Testis (tissue), 3 donors: ENCODE data around the gene LHFPL5. TPM values are rescaled to one million over a fixed set of nuclear protein-coding genes. Genes with fewer than 3 reads are reported as not detected.

Experiments
- DNase-seq: peaks from one replicate; pipeline ENCODE4 v3.0.0-alpha.2; 2019
- H3K27ac ChIP-seq, 2 donors: fragments of 200-600 bp; sonication (generic); one replicate each; pipeline ENCODE4 v1.5.1; 2019
- H3K27me3 ChIP-seq: fragments of 200-600 bp; sonication (generic); one replicate; pipeline ENCODE4 v1.5.1; 2019
- H3K36me3 ChIP-seq: fragments of 200-600 bp; sonication (generic); one replicate; pipeline ENCODE4 v1.5.1; 2017; ENCODE audit warnings: low read depth; ENCODE audit errors: missing control alignments
- H3K4me1 ChIP-seq: fragments of 200-600 bp; sonication (generic); one replicate; pipeline ENCODE4 v1.5.1; 2019
- H3K4me3 ChIP-seq, 2 donors: fragments of 200-600 bp; sonication (generic); one replicate each; pipeline ENCODE4 v1.5.1; 2017 to 2019
- H3K9me3 ChIP-seq: fragments of 200-600 bp; sonication (generic); one replicate; pipeline ENCODE4 v1.5.1; 2017
- CTCF ChIP-seq, 3 experiments: fragments of 450-650 bp in 2 of 3; fragments of 200-600 bp in 1 of 3; sonication (generic) in 1 of 3; IDR thresholded peaks; one replicate each; pipeline ENCODE4 v1.5.1; 2016 to 2019; ENCODE audit warnings: antibody characterized with exemption in 3 of 3, mild to moderate bottlenecking in 2 of 3, moderate library complexity in 1 of 3
- POLR2A ChIP-seq: fragments of 450-650 bp; IDR thresholded peaks from one replicate; pipeline ENCODE4 v1.6.1; 2017; ENCODE audit warnings: antibody characterized with exemption, mild to moderate bottlenecking, moderate library complexity
- WGBS, 2 donors: methylation state at CpG; one replicate each; pipeline ENCODE4 v1.1.5; 2018; 5-methylcytosine and 5-hydroxymethylcytosine counted together
- intact Hi-C: fragments of 100-400 bp; cut with DNase I; formaldehyde crosslinking; loops from one replicate; pipeline ENCODE4 v1.15.1; 2023; ENCODE audit warnings: low total_unique reads
- polyA plus RNA-seq: library from polyadenylated mRNA; stranded (reverse); fragments of 350-450 nt; fragmentation: Illumina TruSeq; extraction: RNeasy Lipid Tissue Mini Kit (QIAGEN cat#74804); gene quantifications from one replicate; pipeline ENCODE4 v1.2.3, GENCODE V29; 2014; ENCODE audit warnings: low read depth, low replicate concordance; ENCODE audit not compliant: insufficient read depth
- total RNA-seq, 2 donors: library from RNA; depleted of rRNA; stranded (reverse); fragments of >200 nt; gene quantifications; one replicate each; pipeline ENCODE4 v1.2.3, GENCODE V29; 2016

The LHFPL5 gene
- total and polyA plus RNA-seq, 3 donors from 2014 or later = 0.24 to 0.50 TPM; not detected in 1

- H3K27ac ChIP-seq = no peak overlapping the region
- no peaks in the 10 kb centered on the region for H3K9me3 ChIP-seq
- H3K4me1 ChIP-seq = peaks cover 5% of the 10 kb centered on the region
- no peaks in the 10 kb centered on the region for H3K27me3 ChIP-seq
- no peak for DNase-seq
- TF ChIP-seq POLR2A (no peak), CTCF (IDR thresholded peaks at IDR 0.05) (no peak)
- H3K4me3 ChIP-seq = no peak overlapping the region
- 92 to 96% methylated on average over 2 of the region's 2 CpGs for WGBS, 2 donors
- intact Hi-C loops = no loop called here
- H3K36me3 ChIP-seq = no peaks in the 10 kb centered on the region
Observed at GRCh38 chr6:35781290-35781689, 23.9 kb upstream of the LHFPL5 start.

- no peak for DNase-seq
- no peaks in the 10 kb centered on the region for H3K27me3 ChIP-seq
- H3K27ac ChIP-seq = no peak overlapping the region
- 62 to 68% methylated on average over 3 of the region's 3 CpGs for WGBS, 2 donors
- no peaks in the 10 kb centered on the region for H3K9me3 ChIP-seq
- intact Hi-C loops = no loop called here
- H3K4me1 ChIP-seq = no peaks in the 10 kb centered on the region
- H3K4me3 ChIP-seq = no peak overlapping the region
- no peak for TF ChIP-seq CTCF (IDR thresholded peaks at IDR 0.05)
- TF ChIP-seq POLR2A = no peak
- H3K36me3 ChIP-seq = no peaks in the 10 kb centered on the region
Observed at GRCh38 chr6:35782424-35782823, 22.7 kb upstream of the LHFPL5 start.

- 73 to 79% methylated on average over 2 of the region's 2 CpGs for WGBS, 2 donors
- no peaks in the 10 kb centered on the region for H3K4me1 ChIP-seq
- no peaks in the 10 kb centered on the region for H3K27me3 ChIP-seq
- no peak for DNase-seq
- no peak for TF ChIP-seq CTCF (IDR thresholded peaks at IDR 0.05)
- TF ChIP-seq POLR2A = no peak
- no peak overlapping the region for H3K4me3 ChIP-seq
- H3K27ac ChIP-seq = no peak overlapping the region
- no peaks in the 10 kb centered on the region for H3K9me3 ChIP-seq
- no peaks in the 10 kb centered on the region for H3K36me3 ChIP-seq
- intact Hi-C loops = no loop called here
Observed at GRCh38 chr6:35784200-35784599, 21.0 kb upstream of the LHFPL5 start.

- no peak for DNase-seq
- intact Hi-C loops = no loop called here
- no peaks in the 10 kb centered on the region for H3K9me3 ChIP-seq
- no peaks in the 10 kb centered on the region for H3K4me1 ChIP-seq
- whole genome bisulfite sequencing, 2 donors = 56 to 65% methylated on average over 2 of the region's 2 CpGs
- no peak overlapping the region for H3K4me3 ChIP-seq
- no peak overlapping the region for H3K27ac ChIP-seq
- no peak for TF ChIP-seq CTCF (IDR thresholded peaks at IDR 0.05)
- TF ChIP-seq POLR2A = no peak
- no peaks in the 10 kb centered on the region for H3K27me3 ChIP-seq
- H3K36me3 ChIP-seq = no peaks in the 10 kb centered on the region
Observed at GRCh38 chr6:35786272-35786671, 18.9 kb upstream of the LHFPL5 start.

GRCh38 chr6:35786810-35787209, 18.3 kb upstream of the LHFPL5 start:
- TF ChIP-seq POLR2A = no peak
- no peak for TF ChIP-seq CTCF (IDR thresholded peaks at IDR 0.05)

More at GRCh38 chr6:35786810-35787209, 18.3 kb upstream of the LHFPL5 start:
- H3K27ac ChIP-seq = no peak overlapping the region
- H3K4me3 ChIP-seq = peak overlapping the region; percentile 24 to 40
- DNase-seq = no peak
- no peaks in the 10 kb centered on the region for H3K9me3 ChIP-seq
- intact Hi-C loops = loop anchor here (1.0 kb wide), 1 partner anchor 11 kb away; no protein-coding TSS in a partner anchor
- no peaks in the 10 kb centered on the region for H3K4me1 ChIP-seq
- no peaks in the 10 kb centered on the region for H3K27me3 ChIP-seq
- no peaks in the 10 kb centered on the region for H3K36me3 ChIP-seq
- 19 to 38% methylated on average over 25 of the region's 25 CpGs for WGBS, 2 donors
